Glutamatergic neuron (in vitro differentiated cells): ENCODE data around the gene DMKN. TPM values are rescaled to one million over a fixed set of nuclear protein-coding genes. Genes with fewer than 3 reads are reported as not detected.

Experiments used
- DNase-seq: peaks from one replicate; pipeline ENCODE4 v3.0.0; 2022
- H3K27ac Mint-ChIP-seq: one replicate; pipeline ENCODE4 v1.8.0; 2020; ENCODE audit warnings: mild to moderate bottlenecking, mixed read lengths, inconsistent platforms; ENCODE audit not compliant: unreplicated experiment
- H3K27me3 Mint-ChIP-seq: one replicate; pipeline ENCODE4 v1.8.0; 2020; ENCODE audit warnings: mild to moderate bottlenecking, moderate library complexity, mixed read lengths, inconsistent platforms; ENCODE audit not compliant: unreplicated experiment
- H3K36me3 Mint-ChIP-seq: one replicate; pipeline ENCODE4 v1.8.0; 2020; ENCODE audit warnings: mild to moderate bottlenecking, mixed read lengths, inconsistent platforms; ENCODE audit not compliant: unreplicated experiment
- H3K4me1 Mint-ChIP-seq: one replicate; pipeline ENCODE4 v1.8.0; 2020; ENCODE audit warnings: mild to moderate bottlenecking, low read depth, mixed read lengths, inconsistent platforms; ENCODE audit not compliant: unreplicated experiment
- H3K4me3 Mint-ChIP-seq: one replicate; pipeline ENCODE4 v1.8.0; 2020; ENCODE audit warnings: mild to moderate bottlenecking, mixed read lengths, inconsistent platforms; ENCODE audit not compliant: unreplicated experiment
- H3K9me3 Mint-ChIP-seq: one replicate; pipeline ENCODE4 v1.8.0; 2020; ENCODE audit warnings: mild to moderate bottlenecking, moderate library complexity, mixed read lengths, inconsistent platforms; ENCODE audit not compliant: unreplicated experiment
- total RNA-seq: library from RNA; stranded (reverse); fragmentation: NEBNext Ultra II Directional; extraction: Animal tissue kit (Norgen Biotek cat#: 25700); gene quantifications from one replicate; pipeline ENCODE4 v1.2.1, GENCODE V29; 2021; ENCODE audit not compliant: unreplicated experiment
- TF ChIP-seq, protein P1 (sequence below): fragments of 200-600 bp; sonication (generic); IDR thresholded peaks from one replicate; pipeline ENCODE4 v1.5.0; 2021; ENCODE audit not compliant: partially characterized antibody, unreplicated experiment

DMKN gene
- total RNA-seq, 1 donor from 2014 or later: 0.88 TPM

DNA sequence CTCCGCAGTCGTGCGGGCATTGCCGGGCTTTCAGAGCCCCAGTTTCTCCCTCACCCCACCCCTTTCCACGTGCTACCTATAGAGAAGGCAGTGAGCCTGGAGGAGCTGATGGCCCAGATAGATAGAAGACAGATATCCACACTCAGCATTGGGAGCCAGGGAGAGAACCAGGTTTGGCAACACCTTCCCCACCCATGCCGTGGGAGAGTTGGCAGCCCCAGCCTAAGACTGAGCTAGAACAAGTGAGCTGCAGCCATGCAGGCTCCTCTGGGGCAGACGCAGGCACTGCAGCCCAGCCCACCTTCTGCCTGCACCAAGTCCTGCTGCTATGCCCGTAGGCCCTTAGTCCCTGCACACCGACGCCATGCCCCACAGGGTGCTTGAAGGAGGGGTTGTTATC lies 12.8 kb downstream of the DMKN start:
- Mint-ChIP-seq H3K4me3 (no peak overlapping the region), H3K9me3 (peaks cover 1% of the 10 kb centered on the region), H3K36me3 (no peaks in the 10 kb centered on the region), H3K27ac (no peak overlapping the region), H3K27me3 (peaks cover 3% of the 10 kb centered on the region), H3K4me1 (peaks cover under 1% of the 10 kb centered on the region)
- no peak for DNase-seq
- TF ChIP-seq, protein P1, sequence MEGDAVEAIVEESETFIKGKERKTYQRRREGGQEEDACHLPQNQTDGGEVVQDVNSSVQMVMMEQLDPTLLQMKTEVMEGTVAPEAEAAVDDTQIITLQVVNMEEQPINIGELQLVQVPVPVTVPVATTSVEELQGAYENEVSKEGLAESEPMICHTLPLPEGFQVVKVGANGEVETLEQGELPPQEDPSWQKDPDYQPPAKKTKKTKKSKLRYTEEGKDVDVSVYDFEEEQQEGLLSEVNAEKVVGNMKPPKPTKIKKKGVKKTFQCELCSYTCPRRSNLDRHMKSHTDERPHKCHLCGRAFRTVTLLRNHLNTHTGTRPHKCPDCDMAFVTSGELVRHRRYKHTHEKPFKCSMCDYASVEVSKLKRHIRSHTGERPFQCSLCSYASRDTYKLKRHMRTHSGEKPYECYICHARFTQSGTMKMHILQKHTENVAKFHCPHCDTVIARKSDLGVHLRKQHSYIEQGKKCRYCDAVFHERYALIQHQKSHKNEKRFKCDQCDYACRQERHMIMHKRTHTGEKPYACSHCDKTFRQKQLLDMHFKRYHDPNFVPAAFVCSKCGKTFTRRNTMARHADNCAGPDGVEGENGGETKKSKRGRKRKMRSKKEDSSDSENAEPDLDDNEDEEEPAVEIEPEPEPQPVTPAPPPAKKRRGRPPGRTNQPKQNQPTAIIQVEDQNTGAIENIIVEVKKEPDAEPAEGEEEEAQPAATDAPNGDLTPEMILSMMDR: no peak

DNA sequence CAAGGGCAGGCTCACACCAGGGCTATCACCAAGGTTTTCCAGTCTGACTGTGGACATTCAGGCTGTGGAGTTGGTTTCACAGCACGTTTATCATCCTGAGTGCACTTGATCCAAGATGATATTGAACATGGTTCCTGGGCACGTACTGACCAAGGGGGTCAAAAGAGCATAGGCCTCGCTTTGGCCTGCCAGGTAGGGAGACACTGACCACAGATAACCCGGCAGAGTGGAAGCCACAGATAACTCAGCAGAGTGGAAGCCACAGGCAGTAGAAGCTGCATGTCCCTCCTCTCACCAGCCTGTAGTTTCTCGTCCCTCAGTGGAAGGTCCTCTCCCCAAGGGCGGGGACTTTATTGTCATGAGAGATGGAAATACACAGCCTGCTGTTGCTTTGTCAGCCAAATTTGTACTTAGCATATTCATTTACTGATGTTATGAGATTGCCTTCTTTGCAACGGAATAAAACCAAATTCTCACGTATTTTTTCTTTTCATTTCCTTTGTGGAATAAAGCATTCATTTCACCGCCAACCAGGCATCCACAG lies 14.4 kb downstream of the DMKN start:
- TF ChIP-seq, protein P1: no peak
- no peak overlapping the region for H3K4me3 Mint-ChIP-seq
- peaks cover 2% of the 10 kb centered on the region for H3K4me1 Mint-ChIP-seq
- no peaks in the 10 kb centered on the region for H3K36me3 Mint-ChIP-seq
- H3K27ac Mint-ChIP-seq: no peak overlapping the region
- H3K27me3 Mint-ChIP-seq: no peaks in the 10 kb centered on the region
- DNase-seq: no peak
- H3K9me3 Mint-ChIP-seq: peaks cover 3% of the 10 kb centered on the region

DNA sequence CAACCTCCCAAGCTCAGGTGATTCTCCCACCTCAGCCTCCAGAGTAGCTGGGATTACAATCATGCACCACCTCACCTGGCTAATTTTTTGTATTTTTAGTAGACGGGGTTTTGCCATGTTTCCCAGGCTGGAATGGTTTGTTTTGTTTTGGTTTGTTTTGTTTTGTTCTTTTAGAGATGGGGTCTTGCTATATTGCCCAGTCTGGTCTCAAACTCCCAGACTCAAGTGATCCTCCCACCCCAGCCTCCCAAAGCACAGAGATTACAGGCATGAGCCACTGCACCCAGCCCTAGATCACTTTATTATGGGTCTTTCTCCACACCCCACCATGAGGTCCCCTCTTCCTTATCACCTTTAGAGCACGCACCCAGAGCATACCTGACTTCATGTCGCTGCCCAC lies 15.2 kb downstream of the DMKN start:
- no peak overlapping the region for H3K4me3 Mint-ChIP-seq
- no peak for DNase-seq
- peaks cover 2% of the 10 kb centered on the region for H3K4me1 Mint-ChIP-seq
- TF ChIP-seq, protein P1: no peak
- no peaks in the 10 kb centered on the region for H3K36me3 Mint-ChIP-seq
- H3K27me3 Mint-ChIP-seq: no peaks in the 10 kb centered on the region
- peaks cover 3% of the 10 kb centered on the region for H3K9me3 Mint-ChIP-seq
- no peak overlapping the region for H3K27ac Mint-ChIP-seq

DNA sequence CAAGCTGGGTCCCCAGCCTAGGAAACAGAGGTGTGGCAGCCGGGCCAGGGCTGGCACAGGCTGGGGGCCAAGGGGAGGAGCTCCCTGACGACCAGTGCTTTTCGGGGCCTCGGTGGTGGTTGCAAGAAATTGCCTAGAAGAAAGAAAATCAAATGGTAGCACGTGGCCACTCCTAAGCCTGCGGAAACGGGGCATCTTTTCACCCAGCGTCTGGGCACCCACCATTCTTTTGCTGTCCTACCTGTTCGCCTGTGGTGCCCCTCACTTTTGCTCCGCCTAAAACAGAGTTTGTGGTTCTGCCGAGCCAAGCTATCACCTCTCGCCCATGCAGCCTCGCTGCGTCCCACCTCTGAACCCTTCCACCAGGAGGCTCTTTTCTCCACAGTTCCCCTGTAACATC lies 16.0 kb downstream of the DMKN start:
- H3K4me3 Mint-ChIP-seq: no peak overlapping the region
- H3K9me3 Mint-ChIP-seq: peaks cover 2% of the 10 kb centered on the region
- H3K27me3 Mint-ChIP-seq: no peaks in the 10 kb centered on the region
- H3K36me3 Mint-ChIP-seq: no peaks in the 10 kb centered on the region
- DNase-seq: no peak
- TF ChIP-seq, protein P1: no peak
- H3K27ac Mint-ChIP-seq: no peak overlapping the region
- peaks cover 2% of the 10 kb centered on the region for H3K4me1 Mint-ChIP-seq

DNA sequence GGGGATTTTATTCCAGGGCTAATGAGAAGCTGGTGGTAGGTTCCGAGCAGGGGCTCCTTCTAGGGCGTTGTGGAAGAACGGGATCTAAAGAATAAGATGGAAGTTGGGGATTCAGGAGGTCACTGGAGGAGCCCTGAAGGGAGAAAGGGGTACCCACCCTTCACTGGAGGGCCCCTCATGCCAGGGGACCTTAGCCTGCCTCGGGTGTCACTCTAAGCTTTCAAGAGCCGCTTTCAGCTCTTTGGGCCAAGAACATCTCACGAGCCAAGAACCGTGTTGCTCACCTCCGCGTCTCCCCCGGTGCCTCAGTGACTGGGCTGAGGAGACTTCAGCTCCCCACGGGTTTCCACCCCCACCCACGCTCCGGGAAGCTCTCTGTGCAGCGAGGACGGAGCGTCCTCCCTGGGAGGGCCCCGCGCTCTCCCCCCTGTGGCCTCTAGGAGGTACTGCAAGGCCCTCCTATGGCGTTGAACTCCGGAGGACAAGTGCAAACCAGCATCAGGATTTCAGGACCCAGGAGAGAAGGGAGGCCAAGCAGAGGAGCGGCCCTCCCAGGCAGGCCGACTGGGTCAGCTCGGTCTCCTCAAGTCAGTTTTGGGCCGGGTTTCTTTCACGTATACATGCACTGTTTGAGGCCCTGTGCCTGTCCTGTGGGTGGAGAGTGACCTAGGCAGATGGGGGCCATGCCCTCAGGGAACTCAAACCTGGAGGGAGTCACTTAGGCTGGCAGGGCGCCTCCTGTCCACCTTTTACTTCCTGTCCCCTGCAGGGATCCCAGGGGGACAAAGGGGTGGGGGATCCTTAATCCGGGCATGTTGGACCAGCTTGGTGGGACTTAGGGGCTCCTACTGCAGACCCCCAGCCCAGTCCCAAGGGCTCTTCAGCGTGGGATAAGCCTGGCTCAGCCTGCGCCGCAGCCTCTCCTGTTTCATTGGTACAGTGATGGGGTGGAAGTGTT lies 18.1 kb downstream of the DMKN start:
- Mint-ChIP-seq H3K36me3 (no peaks in the 10 kb centered on the region), H3K4me1 (peaks cover 2% of the 10 kb centered on the region), H3K27me3 (peaks cover 2% of the 10 kb centered on the region), H3K27ac (no peak overlapping the region), H3K9me3 (peaks cover 2% of the 10 kb centered on the region), H3K4me3 (no peak overlapping the region)
- DNase-seq: peak; percentile 73
- TF ChIP-seq, protein P1: peak; percentile 98
